HG03469 (cell line): ENCODE measurements around the gene TMEM132C.

Experiments used
- ATAC-seq: cut with Tn5 transposase; IDR thresholded peaks from one replicate; pipeline ENCODE4 v1.9.1; 2021; ENCODE audit warnings: mild to moderate bottlenecking, moderate library complexity, moderate number of reproducible peaks; ENCODE audit not compliant: unreplicated experiment

The TMEM132C gene

GRCh38 chr12:128644664-128645296 lies 377.8 kb downstream of the TMEM132C start:
- peak; percentile 42 for ATAC-seq

- ATAC-seq, result no peak
These were observed 382.9 kb downstream of the TMEM132C start for GRCh38 chr12:128649902-128650301.

- no peak for ATAC-seq
These were observed 385.3 kb downstream of the TMEM132C start for GRCh38 chr12:128652136-128652751.

- ATAC-seq, result no peak
These were observed 387.5 kb downstream of the TMEM132C start for GRCh38 chr12:128654468-128654867.

GRCh38 chr12:128657378-128657777 lies 390.4 kb downstream of the TMEM132C start:
- no peak for ATAC-seq

- no peak for ATAC-seq
These were observed 393.7 kb downstream of the TMEM132C start for GRCh38 chr12:128660532-128661225.

GRCh38 chr12:128661226-128661569 lies 394.2 kb downstream of the TMEM132C start:
- no peak for ATAC-seq

GRCh38 chr12:128662101-128662500 lies 395.1 kb downstream of the TMEM132C start:
- no peak for ATAC-seq

GRCh38 chr12:128664501-128664900 lies 397.5 kb downstream of the TMEM132C start:
- ATAC-seq, result no peak

GRCh38 chr12:128667193-128667592 lies 400.2 kb downstream of the TMEM132C start:
- ATAC-seq, result no peak

GRCh38 chr12:128671528-128672042 lies 404.6 kb downstream of the TMEM132C start:
- no peak for ATAC-seq

- ATAC-seq, result no peak
These were observed 405.5 kb downstream of the TMEM132C start for GRCh38 chr12:128672428-128672827.

GRCh38 chr12:128672893-128673292 lies 405.9 kb downstream of the TMEM132C start:
- ATAC-seq, result no peak

- ATAC-seq, result no peak
These were observed 408.6 kb downstream of the TMEM132C start for GRCh38 chr12:128675576-128675975.

- no peak for ATAC-seq
These were observed 413.6 kb downstream of the TMEM132C start for GRCh38 chr12:128680555-128680954.

- no peak for ATAC-seq
These were observed 415.7 kb downstream of the TMEM132C start for GRCh38 chr12:128682548-128683275.

GRCh38 chr12:128684352-128684751 lies 417.4 kb downstream of the TMEM132C start:
- no peak for ATAC-seq

- ATAC-seq, result no peak
These were observed 419.0 kb downstream of the TMEM132C start for GRCh38 chr12:128685903-128686475.

GRCh38 chr12:128687851-128688250 lies 420.9 kb downstream of the TMEM132C start:
- no peak for ATAC-seq

- ATAC-seq, result no peak
These were observed 423.7 kb downstream of the TMEM132C start for GRCh38 chr12:128690641-128691040.

- no peak for ATAC-seq
These were observed 426.1 kb downstream of the TMEM132C start for GRCh38 chr12:128693115-128693514.
